Activated CD4-positive, alpha-beta T cell treated with anti-CD3 and anti-CD28 coated beads, Interleukin-10, Interleukin-2, amounts not matched to agents 100 ng/mL and 50 ng/mL, durations not matched to agents 16 hours and 8 hours (primary cell): Measurements from ENCODE around the gene MYF5.
A peak's percentile ranks its signal among the peaks of the same experiment; 100 is the strongest.

ENCODE experiments used
- DNase-seq: peaks from one replicate; pipeline ENCODE4 v3.0.0-alpha.2; 2020

MYF5 gene

DNA sequence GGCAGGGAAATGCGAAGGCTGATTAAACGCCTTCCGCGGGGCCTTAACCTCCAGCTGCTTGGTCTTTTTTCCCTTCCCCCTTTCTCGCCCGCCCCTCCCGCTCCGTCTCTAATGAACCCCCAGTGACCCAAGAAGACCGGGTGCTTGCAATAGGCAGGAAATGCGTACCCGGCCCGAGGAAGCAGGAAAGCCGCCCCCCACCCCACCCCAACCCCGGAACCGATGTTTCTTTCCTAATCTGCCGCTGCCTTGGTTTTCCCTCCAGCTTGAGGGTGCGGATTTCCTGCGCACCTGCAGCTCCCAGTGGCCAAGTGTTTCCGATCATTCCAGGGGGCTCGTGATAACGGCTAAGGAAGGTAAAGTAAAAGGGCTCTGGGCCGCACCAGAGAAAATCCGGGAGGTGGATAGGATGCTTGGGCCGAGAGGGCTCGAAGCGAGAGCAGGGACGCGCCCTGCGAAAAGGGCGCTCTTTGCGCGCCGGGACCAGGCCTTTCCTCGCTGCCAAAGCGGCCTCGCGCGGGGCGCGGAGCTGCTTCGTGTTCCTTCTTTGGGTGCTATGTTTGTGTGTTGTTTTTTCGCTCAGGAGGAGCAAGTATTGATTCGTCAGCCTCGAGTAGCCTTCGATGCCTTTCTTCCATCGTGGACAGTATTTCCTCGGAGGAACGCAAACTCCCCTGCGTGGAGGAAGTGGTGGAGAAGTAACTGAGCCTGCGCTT, 8.3 kb upstream of the MYF5 start:
- no peak for DNase-seq

DNA sequence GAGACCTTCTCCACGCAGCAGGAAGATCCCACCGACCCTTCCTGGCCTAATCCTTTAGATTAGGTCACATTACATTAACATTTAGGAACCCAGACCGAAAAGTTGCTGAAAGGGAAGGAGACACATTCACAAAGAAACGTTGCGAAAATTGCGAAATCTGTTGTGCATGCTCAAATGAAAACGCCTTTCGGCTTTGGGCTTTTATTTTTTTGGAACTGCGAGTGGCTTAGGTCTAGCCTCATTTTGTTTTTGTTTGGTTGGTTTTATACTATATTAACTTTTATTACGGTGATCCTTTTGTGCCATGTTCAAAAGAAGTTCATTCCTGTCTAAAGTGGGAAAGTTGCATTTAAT, 7.8 kb upstream of the MYF5 start:
- no peak for DNase-seq

DNA sequence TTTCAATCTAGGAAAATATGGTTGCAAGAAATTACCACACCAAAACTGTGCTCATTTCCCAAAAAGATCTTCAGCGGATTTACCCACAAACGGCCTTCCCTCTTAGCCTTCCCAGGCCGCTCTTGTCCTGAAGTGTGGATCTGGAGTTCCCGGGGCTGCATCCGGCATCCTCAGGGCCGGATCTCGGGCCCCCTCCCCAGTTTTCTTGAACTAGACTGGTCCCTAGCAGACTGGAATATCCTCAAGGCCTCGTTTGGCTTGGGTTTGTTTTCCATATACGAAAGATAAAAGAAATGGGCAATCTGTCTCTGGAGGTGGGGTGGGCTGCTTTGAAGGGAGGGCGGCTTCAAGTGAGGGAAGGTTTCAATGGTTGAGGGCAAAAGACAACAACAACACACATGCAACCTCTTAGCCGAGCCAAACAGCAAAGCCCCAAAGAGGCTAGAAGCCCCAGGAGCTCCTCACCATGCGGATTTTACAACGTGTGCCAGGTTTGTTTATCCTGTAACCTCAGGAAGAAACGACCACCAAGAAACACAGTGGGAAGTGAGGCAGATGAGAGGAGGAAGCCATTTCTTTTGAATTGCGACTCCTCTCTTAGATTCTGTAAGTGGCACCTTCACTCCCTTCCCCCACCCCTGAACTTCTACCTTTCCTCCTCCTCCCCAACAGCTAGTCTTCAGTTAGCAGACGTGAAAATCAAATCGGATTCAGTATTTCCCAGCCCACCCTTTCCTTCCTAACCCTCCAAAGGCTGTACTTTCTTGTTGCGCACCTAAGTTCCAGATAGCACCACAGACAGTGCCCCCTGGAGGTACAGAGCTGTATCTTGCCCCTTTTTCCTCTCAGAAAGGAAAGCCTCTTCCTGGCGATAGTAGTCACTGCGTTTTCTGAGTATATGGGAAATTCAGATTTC, 6.6 kb upstream of the MYF5 start:
- DNase-seq: peak; percentile 4

DNA sequence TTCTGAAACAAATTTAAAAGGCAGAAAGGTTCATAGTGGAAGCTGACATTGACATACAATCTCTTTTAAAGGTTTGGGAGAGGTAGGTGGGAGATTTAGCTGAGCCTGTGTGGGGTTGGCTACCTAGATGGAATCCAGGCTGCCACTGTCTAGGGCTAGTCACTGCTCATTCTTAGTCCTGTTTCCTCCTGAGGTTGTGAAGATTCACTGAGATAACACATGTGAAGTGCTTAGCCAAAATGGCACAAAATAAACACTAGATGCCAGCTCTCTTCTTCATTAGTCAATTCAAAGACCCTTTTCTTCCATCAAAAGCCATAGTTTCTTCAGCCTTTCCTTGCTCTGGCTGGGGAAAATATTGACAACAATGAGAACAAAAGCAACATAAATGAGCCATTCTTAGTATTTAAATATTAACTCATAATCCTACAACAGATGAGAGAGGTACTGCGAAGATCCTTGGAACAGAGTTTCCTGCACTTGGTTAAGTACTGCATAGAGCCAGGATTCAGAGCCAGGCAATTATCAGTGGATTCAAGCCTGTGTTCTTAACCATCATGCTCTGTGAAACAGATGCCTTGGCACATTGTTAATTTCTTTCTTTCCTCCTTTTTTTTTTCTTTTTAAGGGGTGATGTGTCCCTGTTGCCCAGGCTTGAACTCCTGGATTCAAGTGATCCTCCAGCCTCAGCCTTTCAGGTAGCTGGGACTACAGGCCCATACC, 5.8 kb upstream of the MYF5 start:
- DNase-seq: no peak

DNA sequence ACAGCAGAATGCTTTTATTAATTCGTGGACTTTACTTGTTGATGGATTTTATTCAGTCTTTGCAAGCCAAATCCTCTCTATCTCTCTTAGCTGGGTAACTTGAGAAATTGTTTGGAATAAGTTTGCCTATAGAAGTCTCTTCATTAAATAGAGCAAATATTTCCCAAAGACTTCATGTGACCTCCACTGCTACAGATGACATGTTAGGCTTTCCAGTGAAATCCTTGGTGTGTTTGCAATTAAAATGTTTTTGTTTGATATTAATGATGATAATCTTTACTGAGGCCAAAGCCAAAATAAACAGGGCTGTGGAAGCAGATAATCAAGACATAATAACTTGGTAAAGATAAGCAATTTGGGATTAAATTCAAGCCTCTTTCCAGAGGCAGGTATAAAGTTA, 4.8 kb upstream of the MYF5 start:
- DNase-seq: no peak

DNA sequence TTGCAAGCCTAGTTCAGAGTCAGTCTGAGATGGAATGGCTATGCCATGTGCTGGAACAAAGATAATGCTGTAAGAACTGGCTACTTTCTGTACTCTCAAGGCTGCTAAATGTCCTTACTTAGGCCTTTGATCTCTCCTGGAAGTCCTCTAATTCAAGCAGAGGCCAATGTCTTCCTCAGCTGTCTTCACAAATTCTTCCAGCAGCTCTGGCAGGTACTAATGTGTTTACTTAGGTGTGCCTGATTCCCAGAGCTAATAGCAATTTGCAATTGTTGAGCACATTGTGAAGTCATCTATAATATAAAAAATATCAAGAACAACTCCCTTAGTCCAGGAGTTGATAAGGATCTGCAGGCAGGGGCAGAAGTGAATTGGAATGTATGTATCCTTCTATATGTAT, 3.8 kb upstream of the MYF5 start:
- DNase-seq: no peak

DNA sequence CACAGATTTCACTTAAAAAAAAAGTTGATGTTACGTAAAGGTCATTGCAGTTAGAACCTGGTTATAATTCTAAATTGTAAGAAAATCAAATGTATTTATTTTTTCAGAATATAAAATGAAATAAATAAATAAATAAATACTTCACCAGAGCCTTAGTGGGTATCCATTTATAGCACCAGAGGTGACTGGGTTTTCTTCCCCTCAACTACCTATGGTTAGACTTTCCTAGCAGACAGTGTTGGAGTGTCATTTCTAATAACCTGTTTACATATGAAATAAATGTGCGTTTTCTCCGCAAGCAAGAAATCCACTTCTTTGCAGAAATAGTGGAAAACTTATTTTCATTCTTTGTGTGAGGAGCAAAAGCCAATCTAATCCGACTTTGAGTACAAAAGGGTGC, 3.3 kb upstream of the MYF5 start:
- DNase-seq: no peak

DNA sequence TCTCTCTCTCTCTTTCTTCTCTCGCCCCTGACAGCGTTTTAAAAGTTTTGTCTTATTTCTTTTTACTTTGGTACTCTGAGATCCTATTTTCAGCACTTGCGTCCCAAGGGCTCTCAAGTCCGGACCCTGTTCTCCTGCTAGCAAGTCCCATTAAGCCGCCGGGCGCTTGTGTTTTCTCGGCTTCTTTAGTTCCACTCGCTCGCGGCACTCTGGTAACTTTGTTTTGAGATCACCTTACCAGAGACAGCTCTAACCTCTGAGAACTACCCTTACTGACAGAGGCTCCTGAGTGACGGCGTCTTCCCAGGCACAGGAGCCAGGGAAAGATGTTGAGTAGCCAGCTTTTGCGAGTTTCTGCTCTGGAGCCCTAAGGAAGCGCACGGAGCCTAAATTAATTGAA, 2.7 kb upstream of the MYF5 start:
- DNase-seq: no peak

DNA sequence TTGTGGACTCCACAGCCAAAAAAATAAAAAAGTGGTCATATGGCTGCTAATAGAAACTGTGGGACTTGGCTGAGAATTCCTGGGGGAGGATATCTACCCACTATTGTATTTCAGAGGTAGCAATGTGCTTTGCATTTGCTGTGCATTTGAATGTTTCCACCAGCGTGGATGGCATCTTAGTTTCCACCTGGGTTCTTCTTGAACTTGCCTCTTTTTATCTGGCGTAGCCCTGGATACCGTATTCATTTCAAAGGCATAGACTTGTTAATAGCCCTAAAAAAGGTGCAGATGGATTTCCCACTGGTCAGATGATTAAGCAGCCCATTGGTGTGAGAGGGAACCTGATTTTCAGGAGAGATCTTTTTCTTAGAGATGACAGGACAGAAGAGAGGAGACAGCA, 1.9 kb upstream of the MYF5 start:
- DNase-seq: no peak

DNA sequence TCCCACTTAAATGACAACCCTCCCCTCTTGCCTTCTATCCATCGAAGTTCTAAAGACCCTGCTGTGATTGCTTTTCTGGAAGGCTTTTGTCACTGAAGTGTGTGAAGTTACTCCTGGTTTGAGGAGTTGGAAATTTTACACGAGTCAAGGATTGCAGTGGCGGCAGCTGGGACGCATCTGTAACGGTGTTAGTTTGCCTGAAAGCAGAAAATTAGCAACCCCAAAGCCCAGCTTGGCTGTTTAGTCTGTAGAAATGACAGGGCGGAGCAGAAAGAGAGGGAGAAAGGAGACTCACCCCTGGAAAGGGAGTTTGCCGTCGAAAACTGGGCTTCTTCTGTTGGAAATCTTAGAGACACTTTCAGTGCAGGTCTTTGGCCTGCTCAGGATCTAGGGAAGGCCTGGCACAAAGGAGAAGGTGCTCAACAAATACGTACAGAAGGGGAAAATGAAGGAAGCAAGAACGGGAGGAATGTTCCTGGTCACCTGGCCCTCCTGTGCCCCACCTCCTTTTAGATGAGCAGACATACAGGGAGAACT, 931 bp upstream of the MYF5 start:
- DNase-seq: no peak

DNA sequence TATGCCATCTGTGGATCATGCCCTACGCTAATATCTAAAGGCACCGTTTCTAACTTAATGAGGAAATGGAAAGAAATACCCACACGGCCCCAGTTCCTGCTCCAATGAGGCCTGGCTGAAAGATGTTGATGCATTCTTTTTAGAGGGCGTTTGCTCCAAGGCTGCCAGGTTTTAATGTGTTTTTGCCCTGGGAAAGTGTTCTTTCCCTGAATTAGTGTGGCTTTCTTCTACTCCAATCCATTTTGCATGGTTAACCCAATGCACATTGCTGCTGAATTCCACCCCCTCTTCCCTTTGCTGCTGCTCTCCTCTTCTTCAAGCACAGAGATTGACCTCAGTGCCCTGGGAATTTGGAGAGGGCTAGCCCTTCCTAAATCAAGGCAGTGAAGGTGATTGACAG, 1.1 kb downstream of the MYF5 start:
- DNase-seq: no peak

DNA sequence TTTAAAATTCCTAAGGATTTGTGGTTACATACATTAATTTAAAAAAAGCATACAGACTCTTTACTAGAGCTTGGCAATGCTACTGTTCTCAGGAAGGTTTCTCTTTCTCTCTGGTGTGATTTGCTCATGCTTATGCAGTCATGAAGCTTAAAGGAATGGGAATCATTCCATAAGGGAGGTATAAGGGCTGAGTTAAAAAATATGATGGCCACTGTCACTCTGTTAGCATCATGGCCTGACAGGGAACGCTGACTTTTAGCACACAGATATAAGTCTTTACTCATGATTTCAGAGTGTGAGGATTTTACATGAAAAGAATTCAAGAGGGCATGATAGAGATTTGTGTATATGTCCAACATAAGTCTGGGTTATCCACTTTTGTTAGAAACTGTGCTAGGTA, 3.8 kb downstream of the MYF5 start:
- DNase-seq: no peak

DNA sequence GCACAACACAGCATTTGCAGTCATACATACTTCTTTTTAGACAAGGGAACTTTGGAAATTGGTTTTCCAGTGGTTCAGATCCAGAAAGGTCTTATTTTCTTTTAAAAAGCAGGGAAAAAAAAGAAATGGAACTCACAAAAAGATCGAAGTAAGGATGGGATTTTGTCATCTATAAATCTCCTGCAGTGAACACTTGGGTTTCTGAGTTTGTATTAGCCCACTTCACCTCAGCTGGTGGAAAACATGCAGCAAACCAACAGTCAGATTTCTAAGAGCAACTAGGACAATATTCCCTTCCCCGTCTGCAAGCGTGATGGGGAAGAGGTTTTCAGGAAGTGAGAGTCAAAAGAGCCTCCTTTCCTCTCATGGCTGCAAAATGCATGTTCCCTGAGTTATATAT, 4.6 kb downstream of the MYF5 start:
- no peak for DNase-seq

DNA sequence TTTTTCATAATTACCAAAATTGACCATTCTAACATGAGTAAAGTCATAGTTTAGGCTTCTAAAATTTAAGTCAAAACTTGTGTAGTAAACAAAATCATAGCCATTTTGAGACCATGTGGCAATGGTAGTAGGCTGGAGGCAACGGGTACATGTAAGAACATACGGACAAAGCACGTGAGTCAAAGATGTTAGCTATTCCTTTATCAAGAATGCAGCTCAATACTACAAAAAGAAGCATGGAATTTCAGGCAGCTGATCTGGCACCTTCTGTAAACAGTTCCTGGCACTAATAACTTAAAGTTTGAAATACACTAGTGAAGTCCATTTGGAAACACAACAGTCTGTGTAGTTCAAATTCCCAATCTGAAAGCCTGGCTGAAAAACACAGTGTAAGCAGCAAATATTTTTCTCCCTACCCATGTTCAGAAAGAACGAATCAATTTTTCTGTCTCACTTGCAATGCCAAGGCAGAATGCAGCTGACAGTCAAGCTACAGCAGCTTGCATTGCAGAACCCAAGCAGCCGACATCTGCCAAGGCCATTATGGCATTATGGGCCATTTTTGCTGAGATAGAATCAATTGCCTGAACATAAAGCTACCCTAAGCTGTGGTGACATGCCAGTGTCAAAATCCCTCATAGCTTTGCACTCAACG, 29.3 kb downstream of the MYF5 start:
- no peak for DNase-seq

DNA sequence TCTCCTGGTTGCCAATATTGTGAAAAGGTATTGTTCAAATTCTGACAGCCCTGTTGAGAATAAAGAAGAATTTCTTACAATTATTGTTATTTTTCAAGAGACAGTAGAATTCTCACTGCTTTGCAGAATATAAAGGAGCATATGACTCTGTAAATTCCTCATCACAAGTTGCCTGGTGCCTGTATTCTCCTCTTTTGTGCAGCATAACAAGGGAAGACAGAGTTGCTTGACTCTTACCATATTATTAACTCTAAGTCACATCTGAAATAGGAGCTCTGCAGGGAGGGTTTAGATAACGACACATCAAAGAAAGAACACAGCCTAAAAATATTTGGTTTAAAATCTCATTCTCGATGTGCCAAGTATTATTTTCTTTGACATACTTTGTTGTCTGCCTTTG, 31.1 kb downstream of the MYF5 start:
- no peak for DNase-seq

DNA sequence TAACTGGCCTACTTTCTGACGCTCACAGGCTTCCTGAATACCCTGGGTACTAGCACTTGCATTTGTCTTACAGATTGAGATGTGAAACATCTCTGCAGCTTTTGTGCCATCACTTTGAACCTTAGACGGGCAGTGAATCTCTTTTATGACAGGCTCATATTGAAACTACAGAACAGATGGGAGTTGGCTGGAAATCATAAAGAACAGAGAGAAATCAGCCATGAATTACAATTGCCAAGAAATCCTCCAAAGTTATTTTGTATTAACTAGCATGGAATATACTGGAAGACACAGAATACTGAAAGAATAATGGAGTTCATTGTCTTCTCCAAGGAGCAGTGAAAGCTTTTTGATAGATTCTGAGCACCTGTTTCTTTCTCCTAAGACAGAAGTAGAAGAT, 32.7 kb downstream of the MYF5 start:
- DNase-seq: no peak

DNA sequence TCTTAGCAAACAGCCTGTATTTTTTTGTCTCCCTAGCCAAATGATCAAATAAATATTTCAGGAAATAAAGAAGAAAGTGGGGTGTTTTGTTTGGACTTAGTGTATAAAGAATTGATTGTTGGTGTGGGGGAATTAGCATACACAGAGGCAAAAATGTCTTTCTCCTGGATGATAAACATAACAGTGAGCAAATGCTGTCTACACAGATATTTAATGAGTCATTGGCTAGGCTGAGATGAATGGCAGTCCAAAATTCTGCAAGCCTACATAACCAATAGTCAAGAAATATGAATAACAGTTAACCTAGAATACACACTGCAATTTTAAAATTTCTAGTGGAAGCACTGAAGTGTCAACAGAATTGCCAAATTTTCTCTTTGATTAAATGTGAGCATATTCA, 35.8 kb downstream of the MYF5 start:
- DNase-seq: no peak

DNA sequence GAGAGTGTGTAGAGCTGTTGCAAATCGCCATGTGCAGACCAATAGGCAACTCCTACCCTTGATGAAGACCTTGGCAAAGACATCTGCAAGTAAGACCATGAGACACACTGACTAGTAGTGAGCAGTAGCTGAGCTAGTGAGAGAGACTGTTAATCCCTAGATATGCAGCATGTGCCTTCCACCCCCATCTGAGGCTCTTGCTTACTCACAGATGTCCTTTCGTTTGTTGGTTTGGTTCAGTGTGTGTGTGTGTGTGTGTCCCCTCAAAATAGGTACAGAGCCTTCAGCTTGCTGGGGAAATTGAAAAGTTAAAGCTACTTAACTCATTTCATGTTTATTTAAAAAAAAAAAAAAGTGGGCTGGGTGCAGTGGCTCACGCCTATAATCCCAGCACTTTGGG, 37.6 kb downstream of the MYF5 start:
- DNase-seq: no peak

DNA sequence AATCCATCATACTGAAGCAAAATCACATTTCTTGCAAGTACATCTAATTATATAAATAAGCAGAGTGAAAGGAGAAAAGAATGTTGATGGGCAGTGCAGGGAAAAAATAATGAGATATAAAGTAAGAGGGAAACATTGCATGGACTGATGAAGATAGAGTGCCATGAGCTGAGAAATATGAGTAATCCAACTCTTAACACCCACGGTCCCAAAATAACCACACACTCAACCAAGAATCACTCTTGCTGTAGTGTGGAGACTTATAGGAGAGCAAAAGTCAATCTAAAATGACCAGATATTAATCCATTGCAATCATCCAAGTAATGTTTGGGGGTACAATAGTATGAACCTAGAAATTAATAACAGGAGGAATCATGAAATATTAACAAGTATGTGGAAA, 40.2 kb downstream of the MYF5 start:
- no peak for DNase-seq

DNA sequence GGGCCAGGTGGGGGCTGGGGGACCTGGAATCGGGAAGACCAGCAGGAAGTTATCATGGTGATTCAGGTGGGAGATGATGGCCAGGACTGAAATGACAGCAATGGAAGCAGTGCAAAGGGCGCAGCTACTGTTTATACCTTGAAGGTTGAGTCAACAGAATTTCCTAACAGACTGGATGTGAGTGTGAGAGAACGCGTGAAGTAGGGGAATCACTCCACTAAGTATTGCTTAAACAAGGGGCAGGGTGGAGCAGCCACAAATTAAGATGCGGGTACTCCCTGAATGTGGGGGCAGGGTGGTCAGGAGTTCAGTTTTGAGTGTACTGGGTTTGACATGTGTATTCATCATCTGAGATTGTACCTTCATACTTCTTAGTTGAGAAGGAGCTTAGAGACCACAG, 45.1 kb downstream of the MYF5 start:
- DNase-seq: peak; percentile 1

DNA sequence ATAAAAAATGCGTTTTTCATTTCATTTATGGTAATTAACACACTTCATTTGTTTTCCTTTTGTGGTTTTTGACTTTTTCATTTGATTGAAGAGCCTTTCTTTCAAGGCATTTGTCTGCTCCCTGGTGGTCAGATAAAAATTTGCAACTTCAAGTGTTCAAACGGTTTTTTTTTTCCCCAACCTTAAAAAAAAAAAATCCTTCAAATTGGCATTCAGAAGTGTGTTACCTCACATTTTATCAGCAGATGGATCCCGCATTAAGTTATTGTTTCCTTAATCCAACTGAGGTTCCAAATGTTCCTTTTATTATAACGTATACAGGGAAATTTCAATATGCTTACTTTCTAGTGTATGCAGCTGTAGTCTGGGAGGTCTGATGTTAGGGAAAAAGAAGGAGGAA, 47.2 kb downstream of the MYF5 start:
- peak; percentile 22 for DNase-seq

DNA sequence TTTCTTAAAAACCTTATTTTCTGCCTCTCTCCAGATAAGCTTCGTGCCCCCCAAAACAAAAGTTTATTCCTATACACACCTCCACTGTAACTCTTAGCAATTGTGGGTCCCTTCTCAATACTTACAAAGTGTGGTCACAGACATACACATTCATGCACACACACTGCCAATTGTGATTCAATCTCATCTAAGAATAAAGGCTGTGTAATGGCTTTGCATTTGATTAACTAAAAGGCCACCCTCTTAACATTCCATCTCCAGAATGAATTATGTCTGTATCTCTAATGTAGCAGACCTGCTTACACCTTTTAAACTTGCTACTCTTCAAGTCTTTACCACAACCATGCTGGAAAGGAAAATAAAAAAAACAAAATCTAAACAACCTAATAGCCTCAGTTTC, 49.5 kb downstream of the MYF5 start:
- no peak for DNase-seq

DNA sequence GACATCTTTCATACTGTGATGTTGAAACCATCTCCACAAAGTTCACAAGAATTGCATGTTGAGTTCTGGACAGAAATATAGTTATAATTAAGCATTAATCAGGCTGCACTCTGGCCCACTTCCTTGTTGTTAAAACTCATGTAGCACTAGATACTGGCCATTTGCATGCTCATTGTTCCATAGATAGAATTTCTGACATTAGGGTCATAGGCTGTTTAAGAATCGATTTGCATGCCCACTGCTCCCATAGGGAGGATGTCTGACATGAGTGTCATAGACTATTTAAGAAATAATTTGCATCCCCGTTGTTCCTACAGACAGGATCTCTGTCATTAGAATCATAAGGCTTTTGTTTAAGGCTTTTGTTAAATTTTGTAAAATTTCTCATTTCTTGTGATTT, 50.2 kb downstream of the MYF5 start:
- DNase-seq: no peak
